ENCODE data around the gene SPRR1A.

Gene SPRR1A

GRCh38 chr1:153032677-153033308 lies 48.9 kb downstream of the SPRR1A start:
- no peak for DNase-seq

DNA sequence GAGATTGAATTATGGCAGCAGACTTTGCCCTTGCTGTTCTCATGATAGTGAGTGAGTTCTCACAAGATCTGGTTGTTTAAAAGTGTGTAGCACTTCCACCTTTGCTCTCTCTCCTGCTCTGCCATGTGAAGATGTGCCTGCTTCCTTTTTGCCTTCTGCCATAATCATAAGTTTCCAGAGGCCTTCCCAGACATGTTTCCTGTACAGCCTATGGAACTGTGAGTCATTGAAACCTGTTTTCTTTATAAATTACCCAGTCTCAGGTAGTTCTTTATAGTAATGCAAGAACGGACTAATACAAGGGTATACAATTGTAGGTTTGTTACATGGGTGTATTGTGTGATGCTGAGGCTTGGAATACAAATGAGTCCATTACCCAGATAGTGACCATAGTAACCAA lies 51.3 kb downstream of the SPRR1A start:
- no peak for DNase-seq

Measured in activated CD8-positive, alpha-beta memory T cell treated with anti-CD3 and anti-CD28 coated beads, Interleukin-2, amount 50 U/mL, for 48 hours (primary cell).